GM18867 (cell line): ENCODE results near the gene GNG11.

Source experiments
- ATAC-seq: cut with Tn5 transposase; IDR thresholded peaks from one replicate; pipeline ENCODE4 v1.9.1; 2021; ENCODE audit warnings: mild to moderate bottlenecking, moderate library complexity; ENCODE audit not compliant: unreplicated experiment

Gene GNG11

DNA sequence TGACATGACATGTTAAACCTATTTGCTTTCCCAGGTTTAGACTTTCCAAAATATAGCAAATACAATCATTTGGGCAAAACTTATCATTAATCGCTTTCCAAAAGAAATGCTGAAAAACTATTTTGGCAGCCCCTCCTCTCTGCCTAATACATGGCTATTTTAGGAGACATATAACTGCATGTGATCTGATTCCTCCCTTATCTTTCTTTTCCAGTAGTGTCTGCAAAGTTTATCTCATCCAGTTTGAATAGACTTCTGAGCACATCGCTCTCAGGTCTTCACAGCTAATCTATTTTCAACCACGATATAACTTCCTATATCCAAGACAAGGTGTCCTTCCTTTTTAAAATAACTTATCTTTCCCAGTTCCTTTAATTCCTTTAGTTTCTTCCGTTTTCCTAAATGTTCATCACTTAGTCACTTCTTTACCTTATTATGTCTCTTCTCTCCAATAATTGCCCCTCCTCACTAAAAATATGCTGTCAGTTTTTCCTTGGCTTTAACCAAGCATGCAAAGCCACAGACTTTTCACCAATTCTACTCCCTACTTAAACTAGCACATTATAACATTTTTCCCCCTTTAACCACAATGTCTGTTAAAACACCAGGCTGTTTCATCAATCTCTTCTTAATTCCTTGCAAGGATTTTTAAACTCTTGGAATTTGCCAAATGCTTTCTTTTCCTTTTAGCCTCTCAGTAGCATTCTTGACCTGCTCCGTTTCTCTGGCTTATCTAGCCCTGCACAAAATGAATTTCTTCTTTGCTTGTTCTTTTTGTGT lies 24.4 kb downstream of the GNG11 start:
- no peak for ATAC-seq

DNA sequence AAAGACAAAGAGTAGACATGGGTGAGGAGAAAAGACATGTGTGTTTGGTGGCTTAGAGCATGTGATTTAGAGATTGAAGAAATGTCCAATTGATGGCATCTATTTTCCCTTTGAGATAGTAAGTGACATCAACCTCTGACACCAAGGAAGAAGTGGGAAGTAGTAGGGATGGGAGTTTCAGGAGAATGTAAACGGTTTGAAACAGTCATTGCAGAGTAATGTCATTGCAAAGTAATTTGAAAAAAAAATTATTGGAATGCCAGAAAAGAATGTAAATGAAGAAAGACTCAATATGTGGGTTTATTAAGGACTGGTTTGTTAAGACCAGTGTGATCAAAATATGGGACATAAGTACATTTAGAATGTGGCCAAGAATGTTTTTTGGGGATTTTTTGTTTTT lies 26.6 kb downstream of the GNG11 start:
- no peak for ATAC-seq

DNA sequence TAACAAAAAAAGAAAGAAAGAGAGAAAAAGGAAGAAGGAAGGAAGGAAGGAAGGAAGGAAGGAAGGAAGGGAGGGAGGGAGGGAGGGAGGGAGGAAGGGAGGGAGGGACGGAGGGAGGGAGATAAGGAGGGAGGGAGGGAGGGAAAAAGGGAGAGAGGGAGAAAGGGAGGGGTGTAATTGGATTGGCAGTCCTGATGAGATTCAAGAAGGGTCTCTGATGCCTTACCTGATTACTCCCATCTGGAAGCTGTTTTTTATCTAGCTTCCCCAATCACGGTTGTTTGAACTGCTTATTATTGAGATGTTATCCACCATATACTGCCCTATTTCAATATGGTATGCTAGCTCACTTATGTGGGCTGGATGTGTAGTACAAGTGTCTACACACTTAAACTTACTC lies 27.3 kb downstream of the GNG11 start:
- ATAC-seq, result no peak

DNA sequence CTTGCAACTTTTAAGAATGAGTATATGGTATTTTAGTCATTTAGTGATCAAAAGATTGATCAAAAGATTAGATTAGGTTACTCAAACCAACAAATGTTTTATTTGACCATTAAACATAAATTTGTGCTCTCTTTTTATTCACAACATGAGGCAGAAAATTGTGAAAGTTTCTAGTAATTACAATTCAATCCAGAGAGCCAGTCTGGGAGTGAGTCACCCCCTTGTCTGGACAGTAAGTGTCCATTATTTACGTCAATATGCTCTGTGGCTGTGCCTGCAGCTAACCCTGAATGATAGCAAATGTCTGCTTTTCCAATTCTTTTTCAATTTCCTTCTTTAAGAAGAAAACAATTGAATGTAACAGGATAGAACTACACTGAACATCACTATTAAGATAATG lies 27.9 kb downstream of the GNG11 start:
- no peak for ATAC-seq

- ATAC-seq, result peak; percentile 84
Observed at GRCh38 chr7:93955304-93955703, 33.8 kb downstream of the GNG11 start.

GRCh38 chr7:93957767-93958166 lies 36.2 kb downstream of the GNG11 start:
- ATAC-seq, result peak; percentile 67

DNA sequence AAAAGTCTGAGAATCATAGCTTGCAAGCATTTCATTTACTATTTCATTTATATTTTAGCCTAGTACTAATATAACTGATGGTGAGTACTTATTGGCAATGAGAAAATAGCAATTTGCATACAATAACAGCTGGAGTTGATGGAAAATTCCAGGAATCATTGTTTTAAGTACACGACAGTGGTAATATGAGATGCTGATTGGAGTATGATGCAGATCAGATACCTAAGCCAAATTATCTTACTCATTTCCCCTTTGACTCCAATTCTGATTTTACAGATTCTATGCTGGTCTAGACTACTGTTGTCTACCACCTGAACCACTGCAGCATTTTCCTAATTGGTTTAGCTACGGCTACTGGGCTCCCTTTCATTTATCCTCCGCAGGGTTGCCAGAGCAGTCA lies 36.7 kb downstream of the GNG11 start:
- no peak for ATAC-seq

DNA sequence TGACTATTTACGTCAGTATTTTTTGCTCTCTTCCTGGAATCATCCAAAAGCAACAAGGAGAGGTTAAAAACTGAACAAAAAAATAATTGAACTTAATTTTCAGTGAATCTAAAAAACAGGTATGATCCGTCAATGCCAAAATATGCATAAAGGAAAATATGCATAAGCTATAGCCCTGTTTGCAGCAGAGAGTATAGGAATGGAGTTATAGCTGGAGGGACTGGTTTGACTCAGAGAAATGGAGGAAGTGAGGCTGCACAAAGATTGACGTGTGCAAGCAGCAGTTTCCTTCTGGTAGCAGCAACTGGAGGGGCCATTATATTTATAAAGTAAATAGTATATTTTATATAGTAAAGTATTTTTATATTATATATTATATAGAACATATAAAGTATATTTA lies 37.1 kb downstream of the GNG11 start:
- ATAC-seq, result peak; percentile 31

GRCh38 chr7:93960986-93961385 lies 39.5 kb downstream of the GNG11 start:
- no peak for ATAC-seq

DNA sequence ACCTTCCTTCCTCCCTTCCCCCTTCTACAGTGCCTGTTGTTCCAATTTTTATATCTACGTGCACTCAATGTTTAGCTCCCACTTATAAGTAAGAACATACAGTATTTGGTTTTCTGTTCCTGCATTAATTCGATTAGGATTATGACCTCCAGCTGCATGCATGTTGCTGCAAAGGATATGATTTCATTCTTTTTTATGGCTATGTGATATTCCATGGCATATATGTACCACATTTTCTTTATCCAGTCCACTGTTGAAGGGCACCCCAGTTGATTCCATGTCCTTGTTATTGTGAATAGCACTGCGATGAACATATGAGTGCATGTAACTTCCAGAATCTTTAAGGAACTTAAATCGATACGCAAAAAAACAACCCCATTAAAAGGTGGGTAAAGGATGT lies 42.7 kb downstream of the GNG11 start:
- no peak for ATAC-seq

DNA sequence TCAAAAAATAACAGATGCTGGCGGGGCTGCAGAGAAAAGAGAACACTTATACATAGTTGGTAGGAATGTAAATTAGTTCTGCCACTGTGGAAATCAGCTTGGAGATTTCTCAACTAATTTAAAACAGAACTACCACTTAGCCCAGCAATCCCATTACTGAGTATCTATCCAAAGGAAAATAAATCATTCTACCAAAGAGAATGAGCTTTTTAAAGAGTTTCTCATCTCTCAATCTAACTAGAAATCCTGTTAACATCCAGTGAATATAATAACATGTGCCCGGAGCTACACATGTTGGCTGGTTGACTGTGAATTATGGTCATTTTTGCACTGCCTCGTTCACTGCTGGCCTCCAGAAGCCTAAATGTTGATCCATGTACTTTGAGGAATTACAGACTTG lies 43.3 kb downstream of the GNG11 start:
- ATAC-seq, result no peak

- no peak for ATAC-seq
Observed at GRCh38 chr7:93968911-93969620, 47.5 kb downstream of the GNG11 start.

GRCh38 chr7:93972029-93972725 lies 50.6 kb downstream of the GNG11 start:
- no peak for ATAC-seq

GRCh38 chr7:93973134-93973533 lies 51.6 kb downstream of the GNG11 start:
- ATAC-seq, result no peak

DNA sequence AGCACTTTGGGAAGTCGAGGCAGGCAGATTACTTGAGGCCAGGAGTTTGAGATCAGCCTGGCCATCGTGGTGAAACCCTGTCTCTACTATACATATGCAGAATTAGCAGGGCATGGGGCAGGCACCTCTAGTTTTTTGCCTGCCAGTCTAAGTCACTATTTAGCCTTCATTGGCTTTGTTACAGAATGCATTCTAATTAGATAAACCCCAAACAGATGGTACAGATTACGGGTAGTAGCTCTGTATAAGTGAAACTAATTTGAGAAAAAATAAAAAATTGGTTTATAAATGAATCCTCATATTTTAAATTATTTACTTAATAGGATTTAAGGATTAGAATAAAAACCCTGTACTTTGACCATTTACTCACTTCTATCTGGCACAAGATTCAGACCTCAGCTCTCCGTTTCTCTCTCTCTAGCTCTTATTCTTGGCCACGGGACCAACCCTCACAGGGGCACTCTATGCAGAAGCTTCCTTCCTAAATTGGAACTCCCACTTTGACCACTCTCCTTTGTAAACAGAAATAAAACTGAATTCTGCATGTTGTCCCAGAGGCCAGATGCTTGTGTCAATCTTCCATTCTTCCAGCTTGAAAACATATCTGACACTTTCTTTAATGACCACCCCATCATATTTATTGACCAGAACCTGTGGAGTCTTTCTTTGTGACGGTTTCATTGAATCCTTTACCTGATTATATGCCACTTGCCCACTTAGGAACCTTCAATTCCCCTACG lies 55.8 kb downstream of the GNG11 start:
- no peak for ATAC-seq
